GM19193 (cell line): ENCODE results near the gene AMY1A.
"Not testable (repeated sequence)": the region's sequence is repeated elsewhere in the genome, so short reads cannot be mapped to it uniquely, and the experiment has no call there.

Experiments
- POLR2A ChIP-seq: IDR thresholded peaks from 4 replicates; pipeline ENCODE4 v1.6.1; 2011; ENCODE audit not compliant: insufficient read depth, insufficient read length; ENCODE audit errors: extremely low read depth

Gene AMY1A

DNA sequence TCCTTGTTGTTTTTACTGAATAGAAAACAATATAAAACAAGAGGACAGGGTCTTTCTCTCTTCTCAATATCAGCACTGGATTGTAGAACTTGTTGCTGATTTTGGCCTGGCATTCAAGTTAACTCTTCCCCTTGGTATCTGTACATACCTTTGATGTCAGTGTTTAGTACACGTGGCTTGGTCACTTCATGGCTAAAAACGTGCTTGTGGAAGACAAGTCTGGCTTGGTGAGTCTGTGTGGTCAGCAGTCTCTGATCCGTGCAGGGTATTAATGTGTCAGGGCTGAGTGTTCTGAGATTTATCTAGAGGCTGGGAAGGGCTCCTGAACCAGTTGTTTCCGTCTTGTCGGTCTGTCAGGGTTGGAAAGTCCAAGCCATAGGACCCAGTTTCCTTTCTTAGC is at the start of gene AMY1A:
Gene AMY1A (plus strand): TSS at position 301 of the 400 bp plus-strand sequence. CDS start 571 bp downstream, outside the sequence.
- TF ChIP-seq POLR2A, result not testable (repeated sequence)

GRCh38 chr1:103616362-103616761 is 39.2 kb upstream of the AMY1A start:
- TF ChIP-seq POLR2A, result no peak

GRCh38 chr1:103616994-103617477 is 38.5 kb upstream of the AMY1A start, which contains the start of gene AMY2A:
TSS of gene AMY2A (plus strand) at chr1:103617427. CDS start at chr1:103617441, 14 bp downstream.
- TF ChIP-seq POLR2A, result not testable (repeated sequence)

DNA sequence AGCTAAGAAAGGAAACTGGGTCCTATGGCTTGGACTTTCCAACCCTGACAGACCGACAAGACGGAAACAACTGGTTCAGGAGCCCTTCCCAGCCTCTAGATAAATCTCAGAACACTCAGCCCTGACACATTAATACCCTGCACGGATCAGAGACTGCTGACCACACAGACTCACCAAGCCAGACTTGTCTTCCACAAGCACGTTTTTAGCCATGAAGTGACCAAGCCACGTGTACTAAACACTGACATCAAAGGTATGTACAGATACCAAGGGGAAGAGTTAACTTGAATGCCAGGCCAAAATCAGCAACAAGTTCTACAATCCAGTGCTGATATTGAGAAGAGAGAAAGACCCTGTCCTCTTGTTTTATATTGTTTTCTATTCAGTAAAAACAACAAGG is 40.5 kb downstream of the AMY1A start, which contains the start of gene AMY1B:
Gene AMY1B (minus strand): TSS at position 101 of the 400 bp plus-strand sequence. CDS start 571 bp downstream, outside the sequence.
- not testable (repeated sequence) for TF ChIP-seq POLR2A
